Panc1 (cell line): Measurements from ENCODE around the gene AJUBA.

Experiments
- CTCF ChIP-seq: fragments of 450-650 bp; IDR thresholded peaks from 2 replicates; pipeline ENCODE4 v1.5.1; 2017; ENCODE audit warnings: mild to moderate bottlenecking
- POLR2AphosphoS5 ChIP-seq: IDR thresholded peaks from 2 replicates; pipeline ENCODE4 v1.6.1; 2012; ENCODE audit warnings: mild to moderate bottlenecking, low read depth, low read length, moderate library complexity
- REST ChIP-seq, 2 experiments: IDR thresholded peaks; 2 replicates each; pipeline ENCODE4 v1.6.1; 2011 to 2012; ENCODE audit warnings: low read depth in 2 of 2, control low read depth in 1 of 2, low read length in 1 of 2, mild to moderate bottlenecking in 1 of 2, moderate library complexity in 1 of 2; ENCODE audit not compliant: insufficient read depth in 1 of 2
- SIN3A ChIP-seq: IDR thresholded peaks from 2 replicates; pipeline ENCODE4 v1.6.1; 2012; ENCODE audit warnings: low read depth, mild to moderate bottlenecking, low read length, moderate library complexity, borderline replicate concordance; ENCODE audit not compliant: insufficient read depth
- TCF7L2 ChIP-seq: IDR thresholded peaks from 2 replicates; pipeline ENCODE4 v1.6.1; 2011; ENCODE audit warnings: mild to moderate bottlenecking, low read depth, low read length, inconsistent platforms

GRCh38 chr14:23030936-23031335 is 48.6 kb upstream of the AJUBA start:
- TF ChIP-seq CTCF (no peak), POLR2AphosphoS5 (no peak), REST (IDR thresholded peaks at IDR 0.05; ENCODE audit: insufficient read depth in 1 of 2, low read depth in 2 of 2, low read length in 1 of 2) (no peak), SIN3A (no peak), TCF7L2 (no peak)
